NCI-H510A (cell line): ENCODE measurements around the gene CDH4.

ENCODE experiments used
- DNase-seq: peaks from one replicate; lab custom pipeline; 2025; lab: John Stamatoyannopoulos, UW

CDH4 gene

DNA sequence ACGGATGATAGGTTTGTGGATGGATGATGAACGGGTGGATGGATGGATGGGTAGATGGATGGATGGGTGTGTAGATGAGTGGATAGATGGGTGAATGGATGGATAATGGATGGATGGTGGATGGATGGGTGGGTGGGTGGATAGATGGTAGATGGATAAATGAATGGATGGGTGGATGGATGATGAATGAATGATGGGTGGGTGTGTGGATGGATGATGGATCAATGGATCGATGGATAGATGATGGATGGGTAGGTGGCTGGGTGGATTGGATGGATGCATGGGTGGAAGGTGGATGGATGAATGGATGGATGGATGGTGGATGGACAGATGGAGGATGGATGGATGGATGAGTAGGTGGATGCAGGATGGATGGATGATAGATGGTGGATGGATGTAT lies 419.5 kb downstream of the CDH4 start:
- DNase-seq = no peak

DNA sequence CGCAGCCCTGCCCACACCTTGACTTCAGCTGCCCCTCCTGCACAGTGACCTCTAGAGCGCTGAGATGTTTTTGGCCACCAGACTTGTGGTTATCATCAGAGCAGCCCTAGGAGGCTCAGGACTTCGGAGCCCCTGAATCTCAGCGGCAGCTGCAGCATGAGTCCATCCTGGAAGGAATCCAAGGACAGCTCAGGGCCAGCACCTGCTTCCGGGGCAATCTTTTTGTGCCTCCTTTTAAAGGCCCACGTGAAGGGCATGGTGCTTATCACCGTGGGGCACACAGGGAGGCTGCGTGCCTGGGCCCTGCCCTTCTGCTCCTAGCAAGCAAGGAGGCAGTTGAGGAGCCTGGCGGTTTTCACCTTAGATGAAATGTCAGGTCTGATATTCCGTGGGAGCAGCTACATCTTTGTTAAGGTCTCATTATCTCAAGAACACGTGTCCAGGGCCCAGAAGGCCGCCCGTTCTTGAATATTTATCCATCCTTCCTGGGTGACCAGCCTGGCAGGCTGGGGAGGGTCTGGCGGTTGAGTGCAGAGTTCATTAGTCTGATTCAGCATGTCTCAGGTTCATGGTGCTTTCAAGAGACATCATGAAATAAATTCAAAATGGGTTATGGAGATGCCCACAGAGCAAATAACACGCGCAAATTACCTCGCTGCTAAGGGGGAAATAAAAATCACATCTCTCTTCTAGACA lies 421.2 kb downstream of the CDH4 start:
- no peak for DNase-seq

DNA sequence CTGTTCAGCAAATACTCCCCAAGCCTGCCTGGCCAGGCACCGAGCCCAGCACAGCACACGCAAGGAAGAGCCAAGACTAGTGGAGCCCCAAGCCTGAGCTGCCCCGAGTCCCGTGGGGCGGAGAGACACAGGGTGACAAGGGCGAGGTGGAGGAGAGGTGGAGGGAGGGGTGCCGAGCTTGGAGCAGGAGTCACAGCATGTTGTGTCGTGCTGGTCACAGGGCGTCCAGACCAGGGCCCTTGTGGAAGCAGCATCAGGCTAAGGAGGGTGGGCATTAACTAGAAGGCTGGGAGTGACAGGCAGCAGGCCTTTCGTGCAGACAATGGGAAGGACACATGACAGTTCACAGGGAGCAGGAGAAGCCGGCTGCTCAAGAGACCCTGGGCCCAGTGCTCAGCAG lies 422.1 kb downstream of the CDH4 start:
- no peak for DNase-seq

DNA sequence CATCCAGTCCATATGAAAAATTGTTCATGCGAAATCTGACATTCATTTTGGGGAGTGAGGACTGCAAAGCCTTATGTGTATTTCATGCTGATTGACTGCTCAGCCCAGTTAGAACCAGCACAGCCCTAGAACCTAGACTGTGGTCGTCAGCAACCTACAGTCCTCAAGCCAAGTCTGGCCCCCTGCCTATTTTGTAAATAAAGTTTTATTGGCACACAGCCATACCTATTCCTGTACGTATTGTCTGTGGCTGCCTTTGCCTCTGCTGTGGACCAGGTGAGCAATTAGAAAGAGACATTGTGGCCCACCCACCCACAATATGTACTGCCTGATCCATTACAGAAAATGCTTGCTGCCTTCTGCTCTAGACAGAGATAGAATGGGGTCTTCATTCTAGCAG lies 422.6 kb downstream of the CDH4 start:
- no peak for DNase-seq

DNA sequence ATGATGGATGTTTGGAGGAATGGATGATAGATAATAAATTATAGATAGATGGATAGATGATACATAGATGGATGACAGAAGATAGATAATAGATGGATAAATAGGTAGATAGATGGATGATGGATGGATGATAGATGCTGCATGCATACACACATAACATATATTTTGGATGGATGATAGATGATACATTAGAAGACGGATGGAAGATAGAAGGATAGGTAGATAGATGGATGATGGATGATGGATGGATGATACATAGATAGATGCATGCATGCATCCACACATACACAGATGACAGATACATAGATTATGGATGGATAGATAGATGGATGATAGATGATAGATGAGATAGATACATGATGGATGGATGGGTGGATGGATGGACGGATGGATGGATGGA lies 425.9 kb downstream of the CDH4 start:
- no peak for DNase-seq

DNA sequence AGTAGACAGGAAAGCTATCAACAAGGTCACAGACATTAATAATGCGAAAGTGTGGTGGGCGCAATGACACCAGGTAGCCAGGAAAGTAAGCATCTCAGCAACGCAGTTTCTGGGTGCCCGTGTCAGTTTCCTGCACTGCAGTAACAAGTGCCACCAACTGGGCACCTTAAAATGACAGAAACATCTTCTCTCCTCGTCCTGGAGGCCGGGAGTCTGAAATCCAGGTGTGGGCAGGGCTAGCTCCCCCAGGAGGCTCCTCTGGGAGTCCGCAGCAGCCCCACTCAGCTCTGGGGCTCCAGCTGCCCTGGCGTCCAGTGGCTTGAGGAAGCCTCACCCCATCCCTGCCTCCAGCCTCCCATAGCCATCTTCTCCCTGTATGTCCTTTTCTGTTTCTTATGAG lies 426.4 kb downstream of the CDH4 start:
- no peak for DNase-seq

DNA sequence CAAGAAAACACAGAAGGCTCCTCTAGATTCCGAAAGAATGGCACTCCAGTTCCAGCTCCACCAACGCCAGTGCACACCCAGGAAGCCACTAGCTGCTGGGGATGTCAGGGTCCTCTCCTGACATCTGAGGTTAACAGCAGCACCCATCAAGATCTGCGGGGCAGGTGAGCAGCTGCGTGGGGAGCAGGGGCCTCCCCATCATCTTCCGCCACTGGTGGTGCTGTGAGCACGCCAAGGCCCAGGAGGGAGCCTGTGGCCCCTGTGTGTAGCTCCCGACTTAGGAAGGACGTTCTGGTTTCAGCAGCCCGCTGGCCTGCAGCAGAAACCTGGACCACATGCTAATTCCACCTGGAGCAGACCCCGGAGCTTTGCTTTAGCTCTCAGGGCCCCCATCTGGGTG lies 427.4 kb downstream of the CDH4 start:
- DNase-seq = no peak

DNA sequence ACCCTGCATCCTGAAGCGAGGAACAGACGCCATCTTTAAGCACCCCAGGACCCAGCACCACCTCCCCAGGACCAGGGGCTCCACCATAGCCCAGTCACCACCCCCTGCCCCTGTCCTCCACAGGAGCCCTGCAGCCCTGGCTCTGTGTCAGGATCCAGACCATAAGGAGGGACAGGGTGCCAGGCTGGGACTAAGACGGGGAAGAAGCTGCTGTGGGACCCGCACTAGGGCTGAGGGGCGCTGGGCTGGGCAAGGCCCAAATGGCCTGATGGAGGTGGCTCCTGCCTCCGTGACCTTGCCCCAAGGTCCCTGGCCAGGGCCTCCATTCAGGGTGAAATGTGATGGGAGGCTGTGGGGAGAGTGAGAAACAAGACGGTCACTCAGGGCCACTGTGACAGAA lies 428.0 kb downstream of the CDH4 start:
- DNase-seq = no peak

DNA sequence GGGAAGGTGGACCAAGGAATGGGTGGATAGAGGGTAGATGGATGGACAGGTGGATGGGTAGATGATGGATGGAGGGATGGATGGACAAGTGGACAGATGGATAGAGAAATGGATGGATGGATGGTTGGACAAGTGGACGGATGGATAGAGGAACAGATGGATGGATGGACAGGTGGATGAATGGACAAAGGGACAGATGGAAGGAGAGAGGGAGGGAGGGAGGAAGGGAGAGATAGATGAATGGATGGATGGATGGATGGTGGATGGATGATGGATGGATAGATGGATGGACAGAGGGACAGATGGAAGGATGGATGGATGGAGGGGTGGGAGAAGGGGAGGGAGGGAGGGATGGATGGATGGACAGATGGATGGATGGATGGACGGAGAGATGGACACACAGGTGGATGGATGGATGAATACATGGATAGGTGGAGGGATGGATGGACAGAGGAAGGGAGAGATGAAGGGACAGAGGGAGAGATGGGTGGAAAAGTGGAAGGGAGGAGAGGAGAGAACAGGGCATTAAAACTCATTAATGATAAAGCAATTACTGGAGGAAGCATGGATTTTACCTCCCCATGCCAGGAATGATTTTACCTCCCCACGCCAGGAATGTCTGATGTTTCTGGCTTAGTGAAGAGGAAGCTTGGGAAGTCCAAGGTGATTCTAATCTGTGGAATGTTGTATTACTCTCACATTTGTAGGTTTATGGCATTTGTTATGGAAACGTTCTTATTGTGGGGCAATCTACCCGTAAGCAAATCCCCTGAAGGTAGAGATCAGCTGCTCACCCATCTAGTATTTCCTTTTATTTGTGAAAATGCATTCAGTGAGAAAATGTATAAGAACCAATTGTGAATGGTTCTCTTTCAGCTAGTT lies 430.3 kb downstream of the CDH4 start:
- DNase-seq = no peak

DNA sequence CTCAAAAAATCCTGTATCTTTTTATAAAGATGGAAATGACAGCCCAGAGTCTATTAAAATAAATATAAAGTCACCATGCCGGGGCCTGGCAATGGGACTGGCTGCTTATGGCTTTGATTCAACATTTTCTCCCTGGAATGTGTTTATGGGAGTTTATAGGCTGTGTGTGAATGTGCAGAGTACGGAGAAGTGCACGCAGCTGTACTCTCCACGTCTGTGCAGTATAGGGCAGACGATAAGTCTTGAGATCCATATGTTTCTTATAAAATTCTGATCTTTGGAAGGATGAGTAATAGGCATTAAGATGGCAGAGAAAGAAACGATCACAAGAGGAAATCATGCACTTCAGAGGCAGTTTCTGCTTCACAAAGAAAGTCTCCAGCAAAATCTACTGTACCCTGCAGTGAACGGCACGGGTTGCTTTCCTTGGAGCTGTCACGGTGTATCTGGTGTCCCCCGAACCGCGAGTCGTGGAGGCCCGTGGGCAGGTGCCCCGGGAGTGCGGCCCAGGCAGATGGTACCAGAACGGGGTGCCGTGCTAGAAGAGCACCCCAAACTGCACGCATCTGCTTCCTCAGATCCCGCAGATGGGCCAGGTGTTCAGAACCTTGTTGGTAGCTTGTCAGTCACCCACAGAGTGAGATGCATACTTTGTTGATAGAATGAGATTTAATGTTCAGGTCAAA lies 431.1 kb downstream of the CDH4 start:
- no peak for DNase-seq

DNA sequence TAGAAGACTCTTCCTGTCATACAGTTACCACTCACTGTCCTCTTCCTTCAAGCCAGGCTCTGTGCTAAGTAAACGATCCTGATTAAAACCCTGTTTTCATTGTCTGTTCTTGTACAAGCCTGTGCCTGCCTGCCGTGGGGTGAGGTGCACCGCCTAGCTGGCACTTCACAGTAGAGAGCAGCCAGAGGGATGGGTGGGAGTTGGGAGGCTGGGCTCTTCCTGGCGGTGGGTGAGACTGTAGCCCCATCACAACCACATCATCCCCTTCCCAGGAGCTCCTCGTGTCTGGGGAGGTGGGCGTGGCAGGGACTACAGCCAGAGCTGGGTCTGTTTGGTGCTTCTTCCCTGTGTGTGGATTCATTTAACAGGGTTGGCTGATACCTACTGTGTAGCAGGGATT lies 431.7 kb downstream of the CDH4 start:
- no peak for DNase-seq

DNA sequence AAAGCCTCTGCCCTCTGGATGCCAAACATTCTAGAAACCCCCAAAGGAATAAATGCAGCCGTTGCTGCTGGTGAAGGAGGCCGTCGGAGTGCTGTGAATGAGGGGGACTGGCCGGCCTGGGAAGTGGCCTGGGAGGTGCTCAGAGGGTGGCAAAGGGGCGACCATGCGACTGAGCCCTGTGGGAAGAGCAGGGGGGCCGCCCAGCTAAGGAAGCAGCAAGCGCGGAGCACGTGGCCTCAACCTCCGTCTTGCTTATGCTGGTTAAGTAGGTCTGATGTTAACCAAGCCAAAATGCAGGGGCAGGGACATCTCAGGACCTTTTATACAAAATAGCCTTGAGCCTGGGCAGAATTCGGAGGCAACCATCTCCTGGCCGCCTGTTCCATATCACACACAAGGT lies 432.1 kb downstream of the CDH4 start:
- no peak for DNase-seq

DNA sequence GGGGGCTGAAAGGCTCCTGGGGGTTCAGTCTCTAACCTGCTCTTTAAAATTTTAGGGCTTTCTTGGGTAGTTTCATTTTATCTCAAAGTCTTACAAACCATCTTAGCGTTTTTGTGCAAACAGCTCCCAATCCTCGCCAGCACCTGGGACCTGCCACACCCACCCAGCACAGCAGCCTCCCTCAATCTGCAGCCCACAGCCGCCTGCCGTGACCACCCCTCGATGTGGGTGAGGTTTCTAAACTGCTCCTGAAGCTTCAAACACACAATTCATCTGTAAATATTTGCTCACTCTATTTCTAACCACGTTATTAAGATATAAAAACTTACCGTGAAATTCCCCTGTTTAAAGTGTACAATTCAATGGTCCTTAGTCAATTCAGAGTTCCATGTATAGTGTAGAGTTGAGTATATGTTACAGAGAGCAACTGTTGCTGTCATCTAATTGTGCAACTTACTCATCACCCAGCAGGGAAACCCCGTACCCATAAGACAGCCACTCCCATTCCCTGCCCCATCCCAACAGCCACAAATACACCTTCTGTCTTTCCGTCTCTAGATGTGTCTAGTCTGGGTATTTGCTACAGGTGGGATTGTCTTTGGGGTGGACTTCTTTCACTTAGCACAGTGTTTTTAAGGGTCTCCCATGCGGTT lies 432.6 kb downstream of the CDH4 start:
- no peak for DNase-seq

DNA sequence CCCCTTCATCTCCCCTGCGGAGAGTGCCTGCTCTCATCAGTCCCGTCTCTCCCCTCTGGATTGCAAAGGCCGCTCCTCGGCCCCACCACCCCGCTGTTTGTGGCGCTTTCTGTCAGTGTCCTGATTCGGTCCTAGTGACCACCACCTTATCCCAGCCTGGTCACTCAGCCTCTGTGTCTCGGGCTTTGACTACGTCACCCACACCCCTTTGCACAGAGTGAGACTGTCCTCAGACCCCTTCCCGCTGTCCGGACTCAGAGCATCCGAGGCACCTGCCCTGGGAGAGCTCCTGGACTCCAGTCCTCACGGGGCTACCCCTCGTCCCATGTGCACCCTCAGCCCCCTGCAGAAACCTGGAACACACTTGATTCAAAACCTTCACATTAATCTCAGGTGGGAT lies 433.4 kb downstream of the CDH4 start:
- no peak for DNase-seq

DNA sequence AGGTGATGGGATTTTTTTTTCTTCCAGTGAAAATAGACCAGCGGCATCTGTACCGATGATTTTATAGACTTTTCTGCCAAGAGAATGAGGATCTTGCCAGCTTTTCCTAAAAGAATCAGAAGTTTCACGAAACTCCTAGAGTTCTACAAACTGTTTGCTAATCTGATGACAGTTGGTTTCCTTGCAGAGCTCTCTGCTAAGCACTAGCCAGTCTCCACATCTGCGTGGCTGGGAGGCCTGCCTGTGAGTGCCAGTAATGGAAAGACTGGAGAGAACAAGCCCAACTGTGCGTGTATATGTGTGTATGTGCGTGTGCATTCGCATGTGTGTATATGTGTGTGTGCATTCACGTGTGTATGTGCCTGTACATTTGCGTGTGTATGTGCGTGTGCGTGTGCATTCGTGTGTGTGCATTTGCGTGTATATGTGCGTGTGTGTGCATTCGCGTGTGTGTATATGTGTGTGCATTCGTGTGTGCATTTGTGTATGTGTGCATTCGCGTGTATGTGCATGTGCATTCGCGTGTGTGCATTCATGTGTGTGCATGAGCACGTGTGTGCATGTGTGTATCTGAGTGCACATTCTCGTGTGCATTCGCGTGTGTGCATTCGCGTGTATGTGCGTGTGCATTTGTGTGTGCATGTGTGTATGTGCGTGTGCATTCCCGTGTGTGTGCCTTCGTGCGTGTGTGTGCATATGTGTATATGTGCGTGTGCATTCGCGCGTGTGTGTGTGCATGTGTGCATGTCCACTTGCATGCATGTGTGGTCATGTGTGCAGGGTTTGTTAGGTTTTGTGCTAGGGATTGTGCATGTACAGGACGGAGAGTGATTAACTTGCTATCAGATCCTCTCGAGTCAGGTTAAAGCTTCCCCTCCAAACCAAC lies 434.2 kb downstream of the CDH4 start:
- no peak for DNase-seq

DNA sequence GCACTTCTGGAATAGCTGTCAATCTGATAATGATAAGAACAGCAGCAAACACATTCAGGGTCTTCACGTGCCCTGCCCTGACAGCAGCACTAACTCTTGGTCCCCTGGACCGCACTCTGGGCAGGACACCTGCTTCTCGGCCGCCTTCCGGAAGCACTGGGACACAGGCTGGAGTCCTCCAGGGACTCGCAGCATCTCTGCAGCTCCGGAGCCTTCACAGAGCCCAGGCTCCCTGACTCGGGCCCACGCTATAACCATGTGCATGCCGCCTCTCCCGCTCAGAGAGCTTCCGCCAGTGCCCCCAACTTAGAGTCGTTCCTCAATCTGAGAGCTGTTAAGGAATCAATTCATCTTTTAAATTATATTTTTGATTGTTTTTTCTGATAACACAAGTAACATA lies 436.4 kb downstream of the CDH4 start:
- DNase-seq = no peak

DNA sequence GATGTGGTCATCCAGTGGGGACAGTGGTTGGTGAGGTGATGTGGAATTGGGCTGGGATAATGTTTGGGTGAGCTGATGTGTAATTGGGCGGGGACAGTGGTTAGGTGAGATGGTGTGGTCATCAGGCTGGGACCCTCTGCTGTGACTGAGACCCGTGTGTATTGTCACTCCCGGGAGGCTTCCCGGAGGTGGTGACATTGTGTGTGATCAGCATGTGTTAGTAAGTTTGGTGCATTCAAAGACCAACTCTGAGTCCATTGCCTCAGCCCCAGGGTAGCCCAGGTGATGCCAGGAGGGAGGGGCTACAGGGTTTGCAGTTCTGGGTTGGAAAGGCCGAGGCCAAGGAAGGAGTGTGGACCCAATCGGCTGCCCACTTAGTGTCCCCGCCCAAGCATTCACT lies 438.1 kb downstream of the CDH4 start:
- DNase-seq = no peak

DNA sequence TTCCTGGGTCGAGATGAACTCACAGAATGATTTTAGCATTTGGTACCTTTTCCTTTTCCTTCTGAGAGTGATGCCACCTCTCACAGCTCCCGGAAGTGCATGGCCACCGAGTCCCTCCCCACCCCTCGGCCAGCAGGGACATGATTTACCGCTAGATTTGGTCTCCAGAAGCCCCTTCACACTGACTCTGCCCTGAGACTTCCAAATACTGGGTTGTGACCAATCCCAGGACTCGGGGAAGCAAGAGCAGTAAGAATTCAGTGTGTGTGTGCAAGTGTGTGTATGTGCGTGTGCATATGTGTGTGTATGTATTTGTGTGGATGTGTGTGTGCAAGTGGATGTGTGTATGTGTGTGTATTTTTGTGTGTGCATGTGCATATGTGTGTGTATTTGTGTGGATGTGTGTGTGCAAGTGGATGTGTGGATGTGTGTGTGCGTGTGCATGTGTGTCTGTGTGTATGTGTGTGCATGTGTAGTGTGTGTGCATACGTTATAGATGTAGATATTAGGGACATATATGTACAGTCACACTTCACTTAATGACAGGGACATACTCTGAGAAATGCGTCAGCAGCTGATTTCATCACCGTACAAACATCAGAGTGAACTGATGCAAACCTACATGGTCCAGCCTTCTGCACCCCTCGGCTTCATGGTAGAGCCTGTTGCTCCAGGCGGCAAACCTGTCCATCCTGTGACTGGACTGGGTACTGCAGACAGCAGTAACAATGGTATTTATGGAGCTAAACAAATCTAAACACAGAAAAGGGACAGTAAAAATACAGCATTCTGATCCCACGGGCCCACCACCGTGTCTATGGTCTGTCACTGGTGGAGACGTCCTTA lies 439.2 kb downstream of the CDH4 start:
- no peak for DNase-seq

DNA sequence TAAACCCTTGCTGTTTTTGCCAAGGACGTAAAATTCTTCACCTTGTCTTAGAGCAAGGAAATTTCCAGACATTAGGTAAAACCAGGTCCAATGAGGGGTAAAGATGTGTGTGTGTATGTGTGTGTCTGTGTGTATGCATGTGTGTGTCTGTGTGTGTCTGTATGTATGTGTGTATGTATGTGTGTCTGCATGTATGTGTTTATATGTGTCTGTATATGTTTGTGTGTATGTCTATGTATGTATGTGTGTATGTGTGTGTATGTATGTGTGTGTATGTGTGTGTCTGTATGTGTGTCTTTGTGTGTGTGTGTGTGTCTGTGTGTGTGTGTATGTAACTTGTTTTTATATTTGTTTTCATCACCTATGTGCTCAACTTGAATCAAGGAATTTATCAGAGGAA lies 439.9 kb downstream of the CDH4 start:
- DNase-seq = no peak

DNA sequence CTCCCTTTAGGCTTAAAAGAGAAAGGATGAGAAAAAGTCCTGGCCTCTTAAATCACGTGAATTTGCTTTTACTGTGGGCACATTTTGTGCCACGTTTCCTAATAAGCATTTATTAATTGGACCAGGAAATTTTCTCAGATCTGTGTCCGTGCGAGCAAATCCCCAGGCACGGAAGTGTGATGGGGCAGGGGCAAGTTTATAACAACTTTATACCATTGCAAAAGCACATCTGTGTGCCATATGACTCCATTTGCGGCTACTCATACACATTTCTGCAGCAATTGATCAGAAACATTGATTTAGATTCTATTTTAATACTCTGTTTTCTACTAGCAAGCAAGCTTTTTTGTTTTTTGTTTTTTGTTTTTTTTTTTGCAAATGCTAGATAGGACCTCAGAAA lies 440.4 kb downstream of the CDH4 start:
- no peak for DNase-seq
